ENCODE results near the gene SPAG17.

SPAG17 gene

GRCh38 chr1:118123116-118123839 is 61.8 kb downstream of the SPAG17 start:
- H3K9me2 ChIP-seq (replicated peaks; ENCODE audit: control insufficient read depth, low read length), result no peaks in the 10 kb centered on the region

GRCh38 chr1:118122234-118123004 is 62.6 kb downstream of the SPAG17 start:
- no peaks in the 10 kb centered on the region for H3K4me1 ChIP-seq (ENCODE audit: control insufficient read depth, low read length)
- no peaks in the 10 kb centered on the region for H3K9me2 ChIP-seq (replicated peaks; ENCODE audit: control insufficient read depth, low read length)
- H3K4me2 ChIP-seq (ENCODE audit: low read length), result no peak overlapping the region
- TF ChIP-seq CTCF (IDR thresholded peaks at IDR 0.05; ENCODE audit: low read depth, low read length, poor library complexity, severe bottlenecking), result no peak
- no peak for TF ChIP-seq EZH2phosphoT487 (IDR thresholded peaks at IDR 0.05; ENCODE audit: borderline replicate concordance, low read length)
- H3K79me2 ChIP-seq (ENCODE audit: control insufficient read depth, low read length), result no peaks in the 10 kb centered on the region
- H3K4me3 ChIP-seq (ENCODE audit: low read length), result no peak overlapping the region
- no peak overlapping the region for H3K27ac ChIP-seq (ENCODE audit: low read depth, low read length)
- H3F3A ChIP-seq (ENCODE audit: control insufficient read depth, insufficient read depth), result no peaks in the 10 kb centered on the region
- no peaks in the 10 kb centered on the region for H3K36me3 ChIP-seq (ENCODE audit: control insufficient read depth, low read length)
- H3K27me3 ChIP-seq (ENCODE audit: control insufficient read depth, low read length), result no peaks in the 10 kb centered on the region
- no peaks in the 10 kb centered on the region for H3K9me3 ChIP-seq (ENCODE audit: control insufficient read depth, insufficient read depth, low read length)
- H4K20me1 ChIP-seq (ENCODE audit: control insufficient read depth, insufficient read depth, low read depth, low read length), result no peaks in the 10 kb centered on the region

More at GRCh38 chr1:118123116-118123839, 61.8 kb downstream of the SPAG17 start:
- H3K9me3 ChIP-seq (ENCODE audit: control insufficient read depth, insufficient read depth, low read length), result no peaks in the 10 kb centered on the region
- H3K4me2 ChIP-seq (ENCODE audit: low read length), result no peak overlapping the region
- H3K79me2 ChIP-seq (ENCODE audit: control insufficient read depth, low read length), result no peaks in the 10 kb centered on the region
- TF ChIP-seq CTCF (IDR thresholded peaks at IDR 0.05; ENCODE audit: low read depth, low read length, poor library complexity, severe bottlenecking), result no peak
- TF ChIP-seq EZH2phosphoT487 (IDR thresholded peaks at IDR 0.05; ENCODE audit: borderline replicate concordance, low read length), result no peak
- H4K20me1 ChIP-seq (ENCODE audit: control insufficient read depth, insufficient read depth, low read depth, low read length), result no peaks in the 10 kb centered on the region
- H3K27ac ChIP-seq (ENCODE audit: low read depth, low read length), result no peak overlapping the region
- H3K4me1 ChIP-seq (ENCODE audit: control insufficient read depth, low read length), result no peaks in the 10 kb centered on the region
- H3K4me3 ChIP-seq (ENCODE audit: low read length), result no peak overlapping the region
- H3K36me3 ChIP-seq (ENCODE audit: control insufficient read depth, low read length), result no peaks in the 10 kb centered on the region
- no peaks in the 10 kb centered on the region for H3K27me3 ChIP-seq (ENCODE audit: control insufficient read depth, low read length)
- no peaks in the 10 kb centered on the region for H3F3A ChIP-seq (ENCODE audit: control insufficient read depth, insufficient read depth)

GRCh38 chr1:118118873-118119463 is 66.1 kb downstream of the SPAG17 start:
- Histone ChIP-seq H3K4me3 (ENCODE audit: low read length) (no peak overlapping the region), H3K4me1 (ENCODE audit: control insufficient read depth, low read length) (no peaks in the 10 kb centered on the region), H3K79me2 (ENCODE audit: control insufficient read depth, low read length) (no peaks in the 10 kb centered on the region), H3K9me3 (ENCODE audit: control insufficient read depth, insufficient read depth, low read length) (no peaks in the 10 kb centered on the region), H4K20me1 (ENCODE audit: control insufficient read depth, insufficient read depth, low read depth, low read length) (no peaks in the 10 kb centered on the region), H3K36me3 (ENCODE audit: control insufficient read depth, low read length) (no peaks in the 10 kb centered on the region), H3K27ac (ENCODE audit: low read depth, low read length) (no peak overlapping the region), H3K4me2 (ENCODE audit: low read length) (no peak overlapping the region), H3K9me2 (replicated peaks; ENCODE audit: control insufficient read depth, low read length) (no peaks in the 10 kb centered on the region), H3K27me3 (ENCODE audit: control insufficient read depth, low read length) (no peaks in the 10 kb centered on the region), H3F3A (ENCODE audit: control insufficient read depth, insufficient read depth) (no peaks in the 10 kb centered on the region)
- no peak for TF ChIP-seq EZH2phosphoT487 (IDR thresholded peaks at IDR 0.05; ENCODE audit: borderline replicate concordance, low read length)
- no peak for TF ChIP-seq CTCF (IDR thresholded peaks at IDR 0.05; ENCODE audit: low read depth, low read length, poor library complexity, severe bottlenecking)

Measured in DOHH2 (cell line).